Activated naive CD8-positive, alpha-beta T cell (primary cell): ENCODE results near the gene ANAPC13.

ENCODE experiments used
- H3K27ac Mint-ChIP-seq: one replicate; pipeline ENCODE4 v1.8.0; 2021; ENCODE audit warnings: mixed read lengths
- H3K27me3 Mint-ChIP-seq: one replicate; pipeline ENCODE4 v1.8.0; 2021; ENCODE audit warnings: mixed read lengths
- H3K36me3 Mint-ChIP-seq: one replicate; pipeline ENCODE4 v1.8.0; 2021; ENCODE audit warnings: mixed read lengths
- H3K4me1 Mint-ChIP-seq: one replicate; pipeline ENCODE4 v1.8.0; 2021; ENCODE audit warnings: low read depth, mixed read lengths
- H3K4me3 Mint-ChIP-seq: one replicate; pipeline ENCODE4 v1.8.0; 2021; ENCODE audit warnings: mild to moderate bottlenecking, mixed read lengths
- H3K9me3 Mint-ChIP-seq: one replicate; pipeline ENCODE4 v1.8.0; 2021; ENCODE audit warnings: low read depth, mixed read lengths

Gene ANAPC13

GRCh38 chr3:134485718-134486576, at the start of gene ANAPC13, which contains the start of gene CEP63:
Gene ANAPC13 (minus strand): TSS chr3:134485985. CDS start chr3:134482904, 3,081 bp downstream.
Gene CEP63 (plus strand): TSS chr3:134486057. CDS start chr3:134495321, 9,264 bp downstream.
- peak within 1 kb of the TSS; percentile 99 for H3K27ac Mint-ChIP-seq
- peak within 1 kb of the TSS; percentile 94 for H3K4me3 Mint-ChIP-seq
- H3K36me3 Mint-ChIP-seq: no peaks in the 10 kb centered on the region
- H3K4me1 Mint-ChIP-seq: peaks cover 57% of the 10 kb centered on the region
- H3K9me3 Mint-ChIP-seq: no peaks in the 10 kb centered on the region
- no peaks in the 10 kb centered on the region for H3K27me3 Mint-ChIP-seq

GRCh38 chr3:134535186-134535970, 49.6 kb upstream of the ANAPC13 start:
- Mint-ChIP-seq H3K4me1 (peaks cover 7% of the 10 kb centered on the region), H3K27me3 (no peaks in the 10 kb centered on the region), H3K9me3 (no peaks in the 10 kb centered on the region)

GRCh38 chr3:134533493-134533892, 47.7 kb upstream of the ANAPC13 start:
- no peak overlapping the region for H3K27ac Mint-ChIP-seq
- no peak overlapping the region for H3K4me3 Mint-ChIP-seq
- peaks cover 7% of the 10 kb centered on the region for H3K4me1 Mint-ChIP-seq
- H3K9me3 Mint-ChIP-seq: no peaks in the 10 kb centered on the region
- H3K27me3 Mint-ChIP-seq: no peaks in the 10 kb centered on the region
- peaks cover 17% of the 10 kb centered on the region for H3K36me3 Mint-ChIP-seq

More at GRCh38 chr3:134535186-134535970, 49.6 kb upstream of the ANAPC13 start:
- Mint-ChIP-seq H3K27ac (no peak overlapping the region), H3K36me3 (peaks cover 24% of the 10 kb centered on the region), H3K4me3 (no peak overlapping the region)

- Mint-ChIP-seq H3K9me3 (peaks cover 6% of the 10 kb centered on the region), H3K36me3 (peaks cover 34% of the 10 kb centered on the region), H3K27me3 (no peaks in the 10 kb centered on the region), H3K4me3 (no peak overlapping the region), H3K27ac (no peak overlapping the region), H3K4me1 (peaks cover 5% of the 10 kb centered on the region)
Measured at GRCh38 chr3:134527538-134528186, 41.9 kb upstream of the ANAPC13 start.

- Mint-ChIP-seq H3K36me3 (peaks cover 38% of the 10 kb centered on the region), H3K4me1 (peaks cover 5% of the 10 kb centered on the region), H3K27me3 (no peaks in the 10 kb centered on the region), H3K27ac (no peak overlapping the region), H3K9me3 (peaks cover 11% of the 10 kb centered on the region), H3K4me3 (no peak overlapping the region)
Measured at GRCh38 chr3:134527037-134527436, 41.3 kb upstream of the ANAPC13 start.

GRCh38 chr3:134526319-134526718, 40.5 kb upstream of the ANAPC13 start:
- Mint-ChIP-seq H3K4me1 (peaks cover 5% of the 10 kb centered on the region), H3K9me3 (peaks cover 15% of the 10 kb centered on the region), H3K27me3 (no peaks in the 10 kb centered on the region), H3K36me3 (peaks cover 39% of the 10 kb centered on the region), H3K4me3 (no peak overlapping the region), H3K27ac (no peak overlapping the region)

GRCh38 chr3:134525293-134525692, 39.5 kb upstream of the ANAPC13 start:
- peaks cover 5% of the 10 kb centered on the region for H3K4me1 Mint-ChIP-seq
- peaks cover 21% of the 10 kb centered on the region for H3K9me3 Mint-ChIP-seq
- H3K36me3 Mint-ChIP-seq: peaks cover 46% of the 10 kb centered on the region
- H3K27ac Mint-ChIP-seq: no peak overlapping the region
- H3K27me3 Mint-ChIP-seq: no peaks in the 10 kb centered on the region
- no peak overlapping the region for H3K4me3 Mint-ChIP-seq

- no peaks in the 10 kb centered on the region for H3K27me3 Mint-ChIP-seq
- H3K4me3 Mint-ChIP-seq: no peak overlapping the region
- H3K9me3 Mint-ChIP-seq: peaks cover 27% of the 10 kb centered on the region
- peaks cover 2% of the 10 kb centered on the region for H3K4me1 Mint-ChIP-seq
- no peak overlapping the region for H3K27ac Mint-ChIP-seq
- H3K36me3 Mint-ChIP-seq: peaks cover 58% of the 10 kb centered on the region
Measured at GRCh38 chr3:134522541-134522940, 36.8 kb upstream of the ANAPC13 start.

GRCh38 chr3:134517791-134518190, 32.0 kb upstream of the ANAPC13 start:
- Mint-ChIP-seq H3K27me3 (no peaks in the 10 kb centered on the region), H3K4me3 (no peak overlapping the region), H3K36me3 (peaks cover 46% of the 10 kb centered on the region), H3K27ac (no peak overlapping the region), H3K9me3 (peaks cover 29% of the 10 kb centered on the region), H3K4me1 (peaks cover 9% of the 10 kb centered on the region)

- H3K9me3 Mint-ChIP-seq: peaks cover 23% of the 10 kb centered on the region
- no peaks in the 10 kb centered on the region for H3K27me3 Mint-ChIP-seq
- no peak overlapping the region for H3K4me3 Mint-ChIP-seq
- H3K27ac Mint-ChIP-seq: no peak overlapping the region
- peaks cover 39% of the 10 kb centered on the region for H3K36me3 Mint-ChIP-seq
- H3K4me1 Mint-ChIP-seq: peaks cover 9% of the 10 kb centered on the region
Measured at GRCh38 chr3:134516905-134517304, 31.1 kb upstream of the ANAPC13 start.

GRCh38 chr3:134511500-134511899, 25.7 kb upstream of the ANAPC13 start:
- Mint-ChIP-seq H3K4me1 (peaks cover 8% of the 10 kb centered on the region), H3K36me3 (peaks cover 44% of the 10 kb centered on the region)

GRCh38 chr3:134505485-134505884, 19.7 kb upstream of the ANAPC13 start:
- peaks cover 68% of the 10 kb centered on the region for H3K36me3 Mint-ChIP-seq
- peaks cover 39% of the 10 kb centered on the region for H3K4me1 Mint-ChIP-seq
- H3K27ac Mint-ChIP-seq: no peak overlapping the region
- no peak overlapping the region for H3K4me3 Mint-ChIP-seq
- H3K27me3 Mint-ChIP-seq: no peaks in the 10 kb centered on the region
- peaks cover 33% of the 10 kb centered on the region for H3K9me3 Mint-ChIP-seq

More at GRCh38 chr3:134511500-134511899, 25.7 kb upstream of the ANAPC13 start:
- H3K9me3 Mint-ChIP-seq: peaks cover 10% of the 10 kb centered on the region
- H3K4me3 Mint-ChIP-seq: no peak overlapping the region
- H3K27ac Mint-ChIP-seq: no peak overlapping the region
- H3K27me3 Mint-ChIP-seq: no peaks in the 10 kb centered on the region

GRCh38 chr3:134504132-134504531, 18.3 kb upstream of the ANAPC13 start:
- H3K27me3 Mint-ChIP-seq: no peaks in the 10 kb centered on the region
- H3K4me3 Mint-ChIP-seq: no peak overlapping the region
- peaks cover 43% of the 10 kb centered on the region for H3K4me1 Mint-ChIP-seq
- H3K27ac Mint-ChIP-seq: no peak overlapping the region
- peaks cover 67% of the 10 kb centered on the region for H3K36me3 Mint-ChIP-seq
- H3K9me3 Mint-ChIP-seq: peaks cover 33% of the 10 kb centered on the region

GRCh38 chr3:134503266-134503665, 17.5 kb upstream of the ANAPC13 start:
- no peak overlapping the region for H3K4me3 Mint-ChIP-seq
- H3K36me3 Mint-ChIP-seq: peaks cover 66% of the 10 kb centered on the region
- peaks cover 52% of the 10 kb centered on the region for H3K4me1 Mint-ChIP-seq
- H3K9me3 Mint-ChIP-seq: peaks cover 33% of the 10 kb centered on the region
- H3K27me3 Mint-ChIP-seq: no peaks in the 10 kb centered on the region
- H3K27ac Mint-ChIP-seq: no peak overlapping the region
